ENCODE results near the gene COL21A1. TPM values are rescaled to one million over a fixed set of nuclear protein-coding genes. Genes with fewer than 3 reads are reported as not detected.

The COL21A1 gene
- polyA plus RNA-seq, 2 of the 4 experiments (the other 2 are of a cell fraction), result 1.4 to 3.3 TPM

Small RNA genes lying within 50 kb of the gene (small RNA-seq; reads per million reads assigned to genes)
- gene DHFRP6, result 0 reads per million in 6 experiments
